Measurements from ENCODE around the gene ODF2L. TPM values are rescaled to one million over a fixed set of nuclear protein-coding genes. Genes with fewer than 3 reads are reported as not detected.

ODF2L gene
- total and polyA plus RNA-seq, 9 of the 15 experiments (the other 6 are each of a cell fraction or from before 2014, with no cell fraction given): 2.2 to 6.0 (median 4.7) TPM

DNA sequence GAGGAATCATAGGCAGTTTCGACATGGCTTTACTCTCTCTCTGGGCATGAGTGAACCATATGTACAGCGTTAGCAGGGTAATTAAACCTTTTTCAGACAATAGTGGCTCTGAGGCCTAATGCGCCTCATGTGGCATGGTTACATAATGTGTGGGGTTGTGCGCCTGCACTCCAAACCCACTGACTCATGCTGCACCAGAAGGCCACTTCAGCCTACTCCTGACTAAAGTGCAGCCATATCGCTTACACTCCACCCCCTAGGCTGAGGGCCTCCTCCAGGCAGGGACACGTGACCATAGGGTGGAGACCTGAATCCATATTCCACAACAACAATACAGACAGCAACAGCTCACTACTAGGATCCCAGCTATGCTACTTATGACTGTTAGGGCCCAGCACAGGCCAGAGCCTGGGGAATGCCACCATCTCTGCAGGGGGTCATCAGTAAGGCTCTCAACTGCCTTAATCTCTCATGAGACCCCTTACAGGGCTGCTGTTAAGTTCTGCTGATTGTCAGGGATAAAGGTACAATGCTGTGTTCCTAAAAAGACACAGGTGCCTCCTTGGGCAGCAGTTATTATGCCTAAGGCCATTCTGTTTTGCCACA, 13.4 kb upstream of the ODF2L start (continued):
- TF ChIP-seq, protein P1, sequence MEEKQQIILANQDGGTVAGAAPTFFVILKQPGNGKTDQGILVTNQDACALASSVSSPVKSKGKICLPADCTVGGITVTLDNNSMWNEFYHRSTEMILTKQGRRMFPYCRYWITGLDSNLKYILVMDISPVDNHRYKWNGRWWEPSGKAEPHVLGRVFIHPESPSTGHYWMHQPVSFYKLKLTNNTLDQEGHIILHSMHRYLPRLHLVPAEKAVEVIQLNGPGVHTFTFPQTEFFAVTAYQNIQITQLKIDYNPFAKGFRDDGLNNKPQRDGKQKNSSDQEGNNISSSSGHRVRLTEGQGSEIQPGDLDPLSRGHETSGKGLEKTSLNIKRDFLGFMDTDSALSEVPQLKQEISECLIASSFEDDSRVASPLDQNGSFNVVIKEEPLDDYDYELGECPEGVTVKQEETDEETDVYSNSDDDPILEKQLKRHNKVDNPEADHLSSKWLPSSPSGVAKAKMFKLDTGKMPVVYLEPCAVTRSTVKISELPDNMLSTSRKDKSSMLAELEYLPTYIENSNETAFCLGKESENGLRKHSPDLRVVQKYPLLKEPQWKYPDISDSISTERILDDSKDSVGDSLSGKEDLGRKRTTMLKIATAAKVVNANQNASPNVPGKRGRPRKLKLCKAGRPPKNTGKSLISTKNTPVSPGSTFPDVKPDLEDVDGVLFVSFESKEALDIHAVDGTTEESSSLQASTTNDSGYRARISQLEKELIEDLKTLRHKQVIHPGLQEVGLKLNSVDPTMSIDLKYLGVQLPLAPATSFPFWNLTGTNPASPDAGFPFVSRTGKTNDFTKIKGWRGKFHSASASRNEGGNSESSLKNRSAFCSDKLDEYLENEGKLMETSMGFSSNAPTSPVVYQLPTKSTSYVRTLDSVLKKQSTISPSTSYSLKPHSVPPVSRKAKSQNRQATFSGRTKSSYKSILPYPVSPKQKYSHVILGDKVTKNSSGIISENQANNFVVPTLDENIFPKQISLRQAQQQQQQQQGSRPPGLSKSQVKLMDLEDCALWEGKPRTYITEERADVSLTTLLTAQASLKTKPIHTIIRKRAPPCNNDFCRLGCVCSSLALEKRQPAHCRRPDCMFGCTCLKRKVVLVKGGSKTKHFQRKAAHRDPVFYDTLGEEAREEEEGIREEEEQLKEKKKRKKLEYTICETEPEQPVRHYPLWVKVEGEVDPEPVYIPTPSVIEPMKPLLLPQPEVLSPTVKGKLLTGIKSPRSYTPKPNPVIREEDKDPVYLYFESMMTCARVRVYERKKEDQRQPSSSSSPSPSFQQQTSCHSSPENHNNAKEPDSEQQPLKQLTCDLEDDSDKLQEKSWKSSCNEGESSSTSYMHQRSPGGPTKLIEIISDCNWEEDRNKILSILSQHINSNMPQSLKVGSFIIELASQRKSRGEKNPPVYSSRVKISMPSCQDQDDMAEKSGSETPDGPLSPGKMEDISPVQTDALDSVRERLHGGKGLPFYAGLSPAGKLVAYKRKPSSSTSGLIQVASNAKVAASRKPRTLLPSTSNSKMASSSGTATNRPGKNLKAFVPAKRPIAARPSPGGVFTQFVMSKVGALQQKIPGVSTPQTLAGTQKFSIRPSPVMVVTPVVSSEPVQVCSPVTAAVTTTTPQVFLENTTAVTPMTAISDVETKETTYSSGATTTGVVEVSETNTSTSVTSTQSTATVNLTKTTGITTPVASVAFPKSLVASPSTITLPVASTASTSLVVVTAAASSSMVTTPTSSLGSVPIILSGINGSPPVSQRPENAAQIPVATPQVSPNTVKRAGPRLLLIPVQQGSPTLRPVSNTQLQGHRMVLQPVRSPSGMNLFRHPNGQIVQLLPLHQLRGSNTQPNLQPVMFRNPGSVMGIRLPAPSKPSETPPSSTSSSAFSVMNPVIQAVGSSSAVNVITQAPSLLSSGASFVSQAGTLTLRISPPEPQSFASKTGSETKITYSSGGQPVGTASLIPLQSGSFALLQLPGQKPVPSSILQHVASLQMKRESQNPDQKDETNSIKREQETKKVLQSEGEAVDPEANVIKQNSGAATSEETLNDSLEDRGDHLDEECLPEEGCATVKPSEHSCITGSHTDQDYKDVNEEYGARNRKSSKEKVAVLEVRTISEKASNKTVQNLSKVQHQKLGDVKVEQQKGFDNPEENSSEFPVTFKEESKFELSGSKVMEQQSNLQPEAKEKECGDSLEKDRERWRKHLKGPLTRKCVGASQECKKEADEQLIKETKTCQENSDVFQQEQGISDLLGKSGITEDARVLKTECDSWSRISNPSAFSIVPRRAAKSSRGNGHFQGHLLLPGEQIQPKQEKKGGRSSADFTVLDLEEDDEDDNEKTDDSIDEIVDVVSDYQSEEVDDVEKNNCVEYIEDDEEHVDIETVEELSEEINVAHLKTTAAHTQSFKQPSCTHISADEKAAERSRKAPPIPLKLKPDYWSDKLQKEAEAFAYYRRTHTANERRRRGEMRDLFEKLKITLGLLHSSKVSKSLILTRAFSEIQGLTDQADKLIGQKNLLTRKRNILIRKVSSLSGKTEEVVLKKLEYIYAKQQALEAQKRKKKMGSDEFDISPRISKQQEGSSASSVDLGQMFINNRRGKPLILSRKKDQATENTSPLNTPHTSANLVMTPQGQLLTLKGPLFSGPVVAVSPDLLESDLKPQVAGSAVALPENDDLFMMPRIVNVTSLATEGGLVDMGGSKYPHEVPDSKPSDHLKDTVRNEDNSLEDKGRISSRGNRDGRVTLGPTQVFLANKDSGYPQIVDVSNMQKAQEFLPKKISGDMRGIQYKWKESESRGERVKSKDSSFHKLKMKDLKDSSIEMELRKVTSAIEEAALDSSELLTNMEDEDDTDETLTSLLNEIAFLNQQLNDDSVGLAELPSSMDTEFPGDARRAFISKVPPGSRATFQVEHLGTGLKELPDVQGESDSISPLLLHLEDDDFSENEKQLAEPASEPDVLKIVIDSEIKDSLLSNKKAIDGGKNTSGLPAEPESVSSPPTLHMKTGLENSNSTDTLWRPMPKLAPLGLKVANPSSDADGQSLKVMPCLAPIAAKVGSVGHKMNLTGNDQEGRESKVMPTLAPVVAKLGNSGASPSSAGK (IDR thresholded peaks at IDR 0.05): peak; percentile 34
- peak in 1 of 3 experiments; percentile 36 for TF ChIP-seq YY1 (IDR thresholded peaks at IDR 0.05; ENCODE audit: borderline replicate concordance in 1 of 3, control insufficient read depth in 1 of 3, extremely low read depth in 1 of 3, insufficient read depth in 3 of 3, insufficient read length in 1 of 3, insufficient replicate concordance in 2 of 3, low read depth in 1 of 3, low read length in 2 of 3)
- no peak for TF ChIP-seq THRAP3 (IDR thresholded peaks at IDR 0.05; ENCODE audit: borderline replicate concordance)
- peak; percentile 56; the same call in 1 of the 2 replicates for TF ChIP-seq ZNF766 (CRISPR knock-in tag; conservative IDR thresholded peaks at IDR 0.05)
- TF ChIP-seq ZNF583 (CRISPR knock-in tag; IDR thresholded peaks at IDR 0.05): peak; percentile 85; the same call in 1 of the 2 replicates
- TF ChIP-seq KHSRP (IDR thresholded peaks at IDR 0.05): no peak
- TF ChIP-seq, protein P2, sequence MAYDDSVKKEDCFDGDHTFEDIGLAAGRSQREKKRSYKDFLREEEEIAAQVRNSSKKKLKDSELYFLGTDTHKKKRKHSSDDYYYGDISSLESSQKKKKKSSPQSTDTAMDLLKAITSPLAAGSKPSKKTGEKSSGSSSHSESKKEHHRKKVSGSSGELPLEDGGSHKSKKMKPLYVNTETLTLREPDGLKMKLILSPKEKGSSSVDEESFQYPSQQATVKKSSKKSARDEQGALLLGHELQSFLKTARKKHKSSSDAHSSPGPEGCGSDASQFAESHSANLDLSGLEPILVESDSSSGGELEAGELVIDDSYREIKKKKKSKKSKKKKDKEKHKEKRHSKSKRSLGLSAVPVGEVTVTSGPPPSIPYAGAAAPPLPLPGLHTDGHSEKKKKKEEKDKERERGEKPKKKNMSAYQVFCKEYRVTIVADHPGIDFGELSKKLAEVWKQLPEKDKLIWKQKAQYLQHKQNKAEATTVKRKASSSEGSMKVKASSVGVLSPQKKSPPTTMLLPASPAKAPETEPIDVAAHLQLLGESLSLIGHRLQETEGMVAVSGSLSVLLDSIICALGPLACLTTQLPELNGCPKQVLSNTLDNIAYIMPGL (CRISPR knock-in tag; IDR thresholded peaks at IDR 0.05): no peak
- TF ChIP-seq, protein P3, sequence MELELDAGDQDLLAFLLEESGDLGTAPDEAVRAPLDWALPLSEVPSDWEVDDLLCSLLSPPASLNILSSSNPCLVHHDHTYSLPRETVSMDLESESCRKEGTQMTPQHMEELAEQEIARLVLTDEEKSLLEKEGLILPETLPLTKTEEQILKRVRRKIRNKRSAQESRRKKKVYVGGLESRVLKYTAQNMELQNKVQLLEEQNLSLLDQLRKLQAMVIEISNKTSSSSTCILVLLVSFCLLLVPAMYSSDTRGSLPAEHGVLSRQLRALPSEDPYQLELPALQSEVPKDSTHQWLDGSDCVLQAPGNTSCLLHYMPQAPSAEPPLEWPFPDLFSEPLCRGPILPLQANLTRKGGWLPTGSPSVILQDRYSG (tag; conservative IDR thresholded peaks at IDR 0.05; ENCODE audit: low read depth): peak; percentile 58; the same call in 1 of the 2 replicates
- TF ChIP-seq, protein P4, sequence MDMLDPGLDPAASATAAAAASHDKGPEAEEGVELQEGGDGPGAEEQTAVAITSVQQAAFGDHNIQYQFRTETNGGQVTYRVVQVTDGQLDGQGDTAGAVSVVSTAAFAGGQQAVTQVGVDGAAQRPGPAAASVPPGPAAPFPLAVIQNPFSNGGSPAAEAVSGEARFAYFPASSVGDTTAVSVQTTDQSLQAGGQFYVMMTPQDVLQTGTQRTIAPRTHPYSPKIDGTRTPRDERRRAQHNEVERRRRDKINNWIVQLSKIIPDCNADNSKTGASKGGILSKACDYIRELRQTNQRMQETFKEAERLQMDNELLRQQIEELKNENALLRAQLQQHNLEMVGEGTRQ (CRISPR knock-in tag; IDR thresholded peaks at IDR 0.05): peak; percentile 93
- no peak for TF ChIP-seq EHMT2 (IDR thresholded peaks at IDR 0.05)
